NCI-H446 treated with DMSO at 0.1 percent for 48 hours (cell line): ENCODE data around the gene PKHD1.
"Not testable (repeated sequence)": the region's sequence is repeated elsewhere in the genome, so short reads cannot be mapped to it uniquely, and the experiment has no call there.

ENCODE experiments used
- DNase-seq: peaks from one replicate; lab custom pipeline; 2025; lab: John Stamatoyannopoulos, UW

The PKHD1 gene

GRCh38 chr6:51928320-51928719, 159.1 kb downstream of the PKHD1 start:
- DNase-seq = no peak

- DNase-seq = no peak
These were observed 160.0 kb downstream of the PKHD1 start for GRCh38 chr6:51927450-51927849.

DNA sequence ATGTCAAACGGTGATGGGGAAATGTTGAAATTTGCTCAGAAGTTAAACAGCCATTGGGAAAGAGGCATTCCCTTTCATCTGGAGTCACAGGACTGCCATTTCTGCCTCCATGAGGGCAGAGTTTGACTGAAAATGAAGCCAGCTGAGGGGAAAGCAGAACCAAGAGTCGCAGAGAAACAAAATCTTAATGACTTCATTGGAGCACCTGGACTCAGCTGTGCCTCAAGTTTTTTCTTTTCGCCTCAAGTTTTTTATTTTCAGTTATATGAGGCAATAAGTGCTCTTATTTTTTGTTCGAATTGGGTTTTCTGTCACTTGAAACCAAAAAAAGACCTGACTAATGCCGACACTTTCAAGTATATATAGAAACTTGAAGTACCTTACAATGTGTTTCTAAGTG, 161.3 kb downstream of the PKHD1 start:
- DNase-seq = no peak

DNA sequence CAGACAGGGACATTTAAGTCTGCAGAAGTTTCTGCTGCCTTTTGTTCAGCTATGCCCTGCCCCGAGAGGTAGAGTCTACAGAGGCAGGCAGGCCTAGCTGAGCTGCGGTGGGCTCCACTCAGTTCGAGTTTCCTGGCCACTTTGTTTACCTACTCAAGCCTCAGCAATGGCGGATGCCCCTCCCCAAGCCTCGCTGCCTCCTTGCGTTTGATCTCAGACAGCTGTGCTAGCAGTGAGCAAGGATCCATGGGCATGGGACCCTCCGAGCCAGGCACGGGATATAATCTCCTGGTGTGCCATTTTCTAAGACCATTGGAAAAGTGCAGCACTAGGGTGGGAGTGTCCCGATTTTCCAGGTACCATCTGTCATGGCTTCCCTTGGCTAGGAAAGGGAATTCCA, 164.9 kb downstream of the PKHD1 start:
- DNase-seq = not testable (repeated sequence)

- not testable (repeated sequence) for DNase-seq
These were observed 169.1 kb downstream of the PKHD1 start for GRCh38 chr6:51918347-51918746.

- no peak for DNase-seq
These were observed 172.3 kb downstream of the PKHD1 start for GRCh38 chr6:51915098-51915497.

GRCh38 chr6:51913265-51913664, 174.1 kb downstream of the PKHD1 start:
- no peak for DNase-seq

DNA sequence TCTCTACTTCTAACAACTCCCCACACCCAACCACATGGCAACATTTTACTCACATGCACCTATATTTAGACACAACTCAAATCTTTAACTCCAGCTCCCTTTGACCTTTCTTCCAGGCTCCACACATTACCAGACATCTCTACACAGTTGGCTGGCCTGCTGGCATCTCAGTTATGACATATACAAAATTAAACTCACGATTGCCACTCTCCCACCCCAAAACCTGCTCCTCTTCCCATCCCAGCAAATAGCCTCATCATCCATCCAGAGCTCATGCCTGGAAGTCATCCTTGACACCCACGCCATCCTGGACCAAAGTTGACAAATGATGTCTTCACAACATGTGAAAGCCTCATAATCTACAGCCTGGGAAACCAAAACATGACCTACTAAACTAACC, 176.6 kb downstream of the PKHD1 start:
- no peak for DNase-seq

DNA sequence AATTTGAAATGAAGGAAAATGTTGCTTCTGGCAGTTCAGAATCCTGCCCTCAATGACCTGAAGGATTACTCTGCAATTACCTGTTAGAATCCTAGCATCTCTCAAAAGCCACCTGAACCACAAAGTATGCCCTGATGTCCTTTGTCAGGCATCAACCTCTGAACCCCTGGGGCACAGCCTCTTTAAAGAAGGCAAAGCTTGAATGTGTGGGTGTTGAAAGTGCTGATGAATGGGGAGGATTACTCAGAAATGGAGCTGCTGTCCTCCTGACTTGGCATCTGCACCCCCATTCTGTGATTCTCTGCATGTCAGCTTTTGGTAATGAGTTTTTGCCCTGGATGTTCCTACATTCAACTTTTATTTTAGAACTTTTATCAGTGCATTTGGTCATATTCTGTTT, 179.2 kb downstream of the PKHD1 start:
- DNase-seq = no peak

- no peak for DNase-seq
These were observed 185.3 kb downstream of the PKHD1 start for GRCh38 chr6:51901766-51902764.

DNA sequence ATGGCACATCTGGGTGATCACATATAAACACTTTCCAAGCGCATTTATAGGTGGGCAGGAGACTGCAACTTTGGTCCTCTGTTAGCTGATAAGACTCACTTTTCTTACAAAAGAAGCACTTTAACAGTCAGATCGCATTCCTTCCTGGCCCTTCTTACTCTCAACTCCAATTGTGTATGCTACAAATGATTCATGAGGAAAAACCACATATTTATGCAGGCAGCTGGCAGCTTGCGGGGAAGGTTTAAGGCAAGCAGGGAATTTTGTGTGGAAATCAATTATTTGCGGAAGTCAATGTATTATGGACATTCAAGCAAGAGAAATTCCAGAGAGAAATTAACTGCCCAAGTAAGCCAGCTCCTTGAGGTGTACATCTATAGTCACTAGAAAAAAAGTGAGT, 194.0 kb downstream of the PKHD1 start:
- no peak for DNase-seq

DNA sequence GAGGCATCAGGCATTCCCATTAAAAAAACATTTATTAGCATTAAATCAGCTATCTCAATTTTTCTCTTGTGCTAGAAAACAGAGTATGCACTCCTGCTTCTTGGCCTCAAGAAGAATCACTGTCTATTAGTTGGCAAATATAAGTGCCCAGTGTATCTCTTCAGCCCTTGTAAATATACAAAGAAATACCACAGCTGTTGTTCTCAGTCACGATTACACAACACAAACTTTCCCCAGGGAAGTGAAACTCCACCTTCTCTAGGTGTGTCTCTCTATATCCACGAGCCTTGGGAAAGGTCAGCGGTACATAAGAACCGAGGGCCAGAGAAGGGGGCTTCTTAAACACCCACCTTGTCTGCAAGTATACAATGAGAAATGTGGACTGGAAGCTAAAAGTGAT, 194.7 kb downstream of the PKHD1 start:
- DNase-seq = no peak

DNA sequence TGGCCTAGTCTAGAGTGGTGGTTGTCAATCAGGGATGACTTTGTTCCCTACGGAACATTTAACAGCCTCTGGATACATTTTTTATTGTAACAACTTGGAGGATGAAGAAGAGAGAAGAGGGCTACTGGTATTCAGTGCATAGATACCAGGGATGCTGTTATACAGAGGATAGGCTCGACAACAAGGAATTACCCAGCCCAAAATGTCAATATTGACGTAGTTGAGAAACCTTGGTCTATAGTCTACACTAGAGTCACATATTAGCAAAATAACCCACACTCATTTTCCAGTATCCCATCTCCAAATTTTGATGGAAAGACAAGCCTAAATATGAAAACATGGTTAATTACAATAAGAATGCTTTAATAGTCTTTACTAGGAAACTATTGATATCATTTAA, 195.1 kb downstream of the PKHD1 start:
- DNase-seq = no peak

DNA sequence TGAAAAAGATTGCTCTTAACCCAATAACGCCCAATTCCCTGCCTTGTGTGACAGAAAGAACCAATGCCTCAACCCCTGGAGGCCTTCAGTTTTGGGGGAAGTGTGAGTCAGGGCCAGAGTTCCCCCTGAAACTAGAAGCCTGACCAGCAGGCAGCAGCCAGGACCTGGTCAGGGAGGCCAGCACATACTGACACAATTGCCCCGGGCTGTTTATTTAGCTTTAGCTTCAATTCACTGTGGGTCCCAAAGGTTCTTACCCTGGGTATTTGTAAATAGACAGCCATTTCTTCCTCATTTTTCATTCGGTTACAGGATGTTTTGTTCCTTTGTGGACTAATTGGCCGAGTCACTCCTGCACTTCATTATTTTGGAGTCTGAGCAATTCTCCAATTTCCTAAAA, 195.6 kb downstream of the PKHD1 start:
- no peak for DNase-seq

- no peak for DNase-seq
These were observed 199.6 kb downstream of the PKHD1 start for GRCh38 chr6:51887859-51888258.

DNA sequence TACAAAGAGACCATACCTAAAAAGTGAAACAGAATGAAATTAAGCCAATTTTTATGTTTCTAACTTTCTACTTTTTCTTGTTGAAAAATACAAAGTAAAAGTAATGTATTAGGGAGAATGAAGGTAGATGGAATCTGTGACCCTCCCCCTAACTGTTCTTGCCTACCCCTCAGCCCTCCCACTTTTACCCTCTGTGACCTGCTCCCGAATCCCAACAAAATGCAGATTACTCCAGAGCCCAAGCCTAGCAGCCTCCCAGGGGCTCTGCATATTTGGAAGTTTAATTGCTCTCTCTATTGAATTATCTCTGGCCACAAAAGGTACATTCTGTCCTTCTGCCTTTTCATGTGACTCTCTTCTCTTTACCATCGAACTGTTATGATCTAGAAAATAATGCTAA, 201.5 kb downstream of the PKHD1 start:
- no peak for DNase-seq

DNA sequence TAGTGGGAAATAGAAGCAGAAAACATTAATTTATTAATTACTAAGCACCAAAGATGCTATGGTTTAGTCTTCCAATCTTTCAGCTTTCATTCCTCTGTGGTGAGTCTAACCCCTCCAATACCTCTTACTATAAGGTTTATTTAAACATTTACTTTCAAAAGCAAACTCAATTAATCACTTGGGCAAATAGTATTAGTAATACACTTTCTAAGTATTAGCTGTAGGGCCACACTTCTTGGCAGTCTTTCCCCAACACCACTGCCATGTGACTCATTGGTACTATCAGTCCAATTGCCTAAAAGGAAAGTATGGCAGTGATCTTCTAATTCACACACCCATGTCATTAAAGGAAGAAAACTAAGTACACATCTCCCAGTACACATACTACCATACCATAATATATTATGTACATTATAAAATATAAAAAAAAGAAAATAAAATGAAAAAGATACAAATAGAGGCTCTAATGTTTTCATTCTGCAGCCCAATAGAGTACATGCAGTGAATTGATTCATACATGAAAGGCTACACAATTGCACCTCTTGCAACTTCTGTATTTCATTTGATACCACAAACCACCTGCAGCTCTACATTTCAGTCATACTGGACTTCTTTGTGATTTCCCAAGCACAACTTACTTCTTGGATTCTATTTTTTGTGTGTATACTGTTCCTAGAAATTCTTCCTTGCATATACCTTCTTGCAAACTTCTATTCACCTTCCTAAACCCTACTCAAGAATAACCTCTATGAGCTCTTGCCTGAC, 218.6 kb downstream of the PKHD1 start:
- no peak for DNase-seq

DNA sequence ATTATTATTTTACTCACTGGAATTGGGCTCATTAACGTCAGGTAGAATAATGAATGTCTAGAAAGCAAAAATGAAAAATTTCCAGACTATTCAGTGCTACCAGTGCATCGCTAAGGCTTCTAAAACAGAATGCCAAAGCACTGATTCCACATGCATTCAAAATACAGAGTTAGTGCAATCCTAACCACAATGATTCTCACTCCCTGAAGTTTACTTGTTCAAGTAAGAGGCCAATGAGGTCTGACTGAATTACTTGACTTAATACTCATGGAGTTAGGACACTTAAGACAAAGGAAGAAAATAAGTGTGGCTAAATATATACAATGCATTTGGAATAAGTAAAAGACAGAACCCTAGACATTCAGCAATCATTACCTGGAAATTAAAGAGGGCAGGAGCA, 220.5 kb downstream of the PKHD1 start:
- DNase-seq = no peak

GRCh38 chr6:51865996-51866395, 221.4 kb downstream of the PKHD1 start:
- DNase-seq = no peak

- no peak for DNase-seq
These were observed 222.2 kb downstream of the PKHD1 start for GRCh38 chr6:51865176-51865575.

DNA sequence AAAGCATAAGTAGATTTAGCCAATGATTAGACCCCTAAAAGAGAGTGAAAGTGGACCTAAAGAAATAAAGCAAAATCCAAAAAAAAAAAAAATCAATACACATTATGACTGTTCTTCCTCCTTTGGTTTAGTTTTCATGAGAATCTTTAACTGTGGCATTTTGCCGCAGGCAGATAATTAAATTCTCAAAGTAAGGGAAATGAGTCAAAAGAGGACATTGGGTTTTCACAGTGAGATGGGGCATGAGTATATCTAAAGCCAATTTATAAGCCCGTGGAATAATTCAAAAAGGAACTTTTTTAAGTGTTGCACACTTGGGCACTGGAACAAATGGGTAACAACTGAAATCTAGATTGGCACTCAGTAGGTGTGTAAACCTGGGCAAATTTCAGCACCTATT, 230.3 kb downstream of the PKHD1 start:
- DNase-seq = no peak

- DNase-seq = no peak
These were observed 230.9 kb downstream of the PKHD1 start for GRCh38 chr6:51856508-51856907.
